ENCODE measurements around the gene AK9. TPM values are rescaled to one million over a fixed set of nuclear protein-coding genes. Genes with fewer than 3 reads are reported as not detected.
A peak's percentile ranks its signal among the peaks of the same experiment; 100 is the strongest.

AK9 gene
- total RNA-seq, 1 donor, result 3.0 TPM

DNA sequence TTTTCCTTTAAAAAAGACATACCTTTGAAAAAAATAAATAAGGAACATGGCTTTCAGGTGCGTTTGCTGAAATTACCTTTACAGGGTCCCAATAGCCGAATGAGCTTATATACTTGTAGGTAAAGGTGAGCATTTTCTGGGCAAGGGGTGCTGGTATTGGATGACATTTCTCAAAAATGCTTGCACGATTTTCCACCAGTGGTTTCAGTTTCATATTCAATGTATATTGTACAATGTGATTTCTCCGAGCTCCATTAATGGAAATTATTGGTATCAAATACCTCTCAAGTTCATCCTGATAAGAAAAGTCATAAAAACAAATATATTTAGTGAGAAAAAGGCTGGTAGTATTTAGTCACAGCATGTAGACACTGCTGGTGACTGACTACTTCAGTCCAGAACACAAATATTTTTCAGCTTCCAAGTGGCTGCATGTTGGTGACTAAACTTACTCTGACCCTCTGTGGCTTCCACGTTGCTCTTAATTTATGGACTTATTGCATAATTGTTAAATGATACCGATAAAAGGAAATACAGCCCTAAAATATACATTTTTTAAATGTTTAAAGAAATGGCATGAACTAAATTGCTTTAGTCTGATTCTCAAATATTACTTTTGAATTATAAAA lies 175.1 kb downstream of the AK9 start:
- peak in 1 of 3 donors; percentile 41 for DNase-seq (ENCODE audit: low read depth in 2 of 3, low spot score in 2 of 3)

DNA sequence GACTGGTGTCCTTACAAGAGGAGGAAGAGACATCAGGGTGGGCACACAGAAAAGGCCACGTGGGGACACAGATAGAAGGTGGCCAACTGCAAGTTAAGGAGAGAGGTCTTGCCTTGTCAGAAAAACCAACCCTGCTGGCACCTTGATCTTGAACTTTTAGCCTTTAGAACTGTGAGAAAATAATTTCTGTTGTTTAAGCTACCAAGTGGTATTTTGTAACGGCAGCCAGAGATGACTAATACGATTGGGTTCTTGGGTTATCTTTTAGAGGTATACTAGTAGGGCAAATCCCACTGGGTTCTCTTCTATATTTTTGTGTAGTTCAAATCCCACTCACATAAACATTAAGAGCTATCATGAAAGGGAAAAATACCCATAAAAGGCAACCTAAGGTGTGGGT lies 176.1 kb downstream of the AK9 start:
- no peak for DNase-seq (ENCODE audit: low read depth in 2 of 3, low spot score in 2 of 3)

DNA sequence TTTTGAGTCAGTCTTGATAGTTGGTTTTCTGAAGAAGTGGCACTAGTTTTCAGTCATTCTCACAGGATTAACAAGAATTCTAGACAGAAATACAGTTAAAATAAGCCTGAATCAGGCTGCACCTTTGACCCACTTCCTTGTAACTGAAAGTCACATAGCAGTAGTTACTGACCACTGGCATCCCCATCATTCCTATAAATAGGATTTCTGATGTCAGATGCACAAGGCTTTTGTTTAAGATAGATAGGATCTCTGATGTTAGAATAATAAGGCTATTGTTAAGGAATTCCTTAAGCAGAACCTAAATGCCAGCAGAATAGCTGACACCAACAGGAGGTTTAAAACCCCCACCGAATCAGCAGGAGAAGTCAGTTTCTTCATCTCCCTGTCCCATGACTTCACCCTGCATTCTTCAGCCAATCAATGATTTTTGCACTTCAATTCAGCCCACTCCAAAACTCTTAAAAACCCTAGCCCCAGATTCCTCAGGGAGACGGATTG lies 177.4 kb downstream of the AK9 start:
- no peak for DNase-seq (ENCODE audit: low read depth in 2 of 3, low spot score in 2 of 3)

DNA sequence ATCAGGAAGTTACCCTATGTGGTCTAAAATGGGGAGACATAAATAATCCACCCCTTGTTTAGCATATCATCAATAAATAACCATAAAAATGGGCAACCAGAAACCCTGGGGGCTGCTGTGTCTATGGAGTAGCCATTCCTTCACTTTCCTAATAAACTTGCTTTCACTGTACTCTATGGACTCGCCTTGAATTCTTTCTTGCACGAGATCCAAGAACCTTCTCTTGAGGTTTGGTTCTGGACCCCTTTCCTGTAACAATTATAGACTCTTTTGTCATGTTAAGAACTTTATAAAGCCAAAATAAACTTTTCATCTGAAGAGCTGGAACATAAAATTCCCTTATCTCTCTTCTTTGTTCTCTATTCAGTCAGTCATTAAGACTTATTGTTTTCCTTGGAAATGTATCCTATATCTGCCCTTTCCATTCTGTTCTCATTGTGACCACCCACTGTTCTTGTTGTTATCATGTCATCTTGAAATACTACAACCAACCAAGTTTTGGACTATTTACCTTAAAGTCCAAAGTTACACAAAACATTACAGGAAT lies 178.7 kb downstream of the AK9 start:
- no peak for DNase-seq (ENCODE audit: low read depth in 2 of 3, low spot score in 2 of 3)

DNA sequence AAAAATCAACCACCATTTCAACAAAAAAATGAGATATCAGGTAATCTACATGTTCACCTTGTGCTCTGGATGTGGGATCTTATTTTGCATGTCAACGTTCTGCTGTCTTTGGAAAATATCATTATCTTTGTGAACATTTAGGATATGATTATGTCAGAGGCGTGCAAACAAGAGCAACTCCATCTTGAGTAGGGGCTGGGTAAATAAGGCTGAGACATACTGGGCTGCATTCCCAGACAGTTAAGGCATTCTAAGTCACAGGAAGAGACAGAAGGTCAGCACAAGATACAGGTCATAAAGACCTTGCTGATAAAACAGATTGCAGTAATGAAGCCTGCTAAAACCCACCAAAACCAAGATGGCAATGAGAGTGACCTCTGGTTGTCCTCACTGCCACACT lies 179.2 kb downstream of the AK9 start:
- DNase-seq (ENCODE audit: low read depth in 2 of 3, low spot score in 2 of 3), result no peak

DNA sequence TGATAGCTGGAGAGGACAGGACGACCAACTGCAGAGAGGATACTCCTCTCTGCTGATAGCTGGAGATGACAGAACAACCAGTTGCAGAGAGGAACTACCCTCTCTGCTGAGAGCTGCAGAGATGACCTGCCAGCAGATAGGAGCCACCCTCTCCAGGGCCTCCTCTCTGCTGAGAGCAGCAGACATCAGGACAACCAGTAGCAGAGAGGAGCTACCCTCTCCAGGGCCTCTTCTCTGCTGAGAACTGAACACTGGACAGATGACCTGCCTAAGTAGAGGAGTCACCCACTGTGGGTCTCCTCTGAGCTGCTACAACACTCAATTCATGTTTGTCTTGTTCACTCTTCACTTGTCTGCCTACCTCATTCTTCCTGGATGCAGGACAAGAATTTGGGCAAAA lies 180.6 kb downstream of the AK9 start:
- no peak for DNase-seq (ENCODE audit: low read depth in 2 of 3, low spot score in 2 of 3)

DNA sequence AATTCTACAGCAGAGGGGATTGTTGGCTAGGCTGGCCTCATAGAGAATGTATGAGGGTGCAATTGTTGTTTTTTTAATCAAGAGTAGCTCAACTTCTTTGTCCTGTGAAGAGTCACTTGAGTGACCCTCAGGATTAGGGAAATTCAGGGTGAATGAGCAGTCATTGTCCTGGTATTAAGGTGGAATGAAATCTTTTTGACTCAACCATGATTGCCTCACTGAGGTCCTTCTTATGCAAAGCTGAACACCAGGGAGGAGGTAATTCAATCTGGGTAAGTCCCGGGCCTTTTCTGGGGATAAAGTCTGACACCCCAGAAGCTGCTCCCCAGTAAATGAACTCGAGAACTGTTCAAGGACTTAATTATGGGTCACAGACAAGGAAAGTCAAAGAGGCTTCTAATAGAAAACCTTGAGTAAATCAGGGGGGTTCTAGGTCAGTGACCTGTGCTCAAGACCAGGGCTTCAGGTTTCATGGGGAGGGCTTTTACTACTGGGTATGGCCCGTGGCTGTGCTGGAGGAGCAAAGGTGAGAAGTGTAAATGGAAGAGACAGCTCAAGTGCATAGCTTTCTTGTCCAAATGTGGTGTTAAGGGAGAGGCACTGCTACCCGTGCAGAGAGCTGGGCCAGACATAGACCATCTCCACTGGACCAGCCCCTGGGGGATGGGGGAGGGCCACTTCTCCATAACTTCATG lies 182.7 kb downstream of the AK9 start:
- DNase-seq (ENCODE audit: low read depth in 2 of 3, low spot score in 2 of 3), result no peak

DNA sequence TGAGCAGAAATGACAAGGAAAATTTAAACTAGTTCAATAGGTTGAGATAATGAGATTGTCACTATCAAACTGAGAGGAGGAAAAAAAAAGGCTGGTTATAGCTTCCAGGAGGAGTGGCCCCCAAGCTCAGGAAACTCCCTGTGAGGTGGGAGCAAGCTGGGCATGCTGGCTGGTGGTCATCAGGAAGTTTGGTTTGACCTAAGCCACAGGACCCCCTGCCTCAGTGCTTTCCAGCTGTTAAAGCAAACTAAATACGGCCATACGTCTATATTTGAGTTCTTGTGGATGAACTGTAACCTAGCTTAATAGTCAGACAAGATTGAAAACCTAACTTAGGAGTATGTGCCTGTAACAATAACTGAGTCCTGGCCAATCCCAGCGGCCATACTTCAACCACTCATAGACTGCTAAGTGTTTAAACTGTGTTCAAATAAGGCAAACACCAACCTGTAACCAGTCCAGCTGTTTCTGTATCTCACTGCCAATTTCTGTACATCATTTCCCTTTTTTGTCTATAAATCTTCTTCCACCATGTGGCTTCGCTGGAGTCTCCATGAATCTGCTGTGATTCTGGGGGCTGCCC lies 183.4 kb downstream of the AK9 start:
- peak in 1 of 3 donors; percentile 46 for DNase-seq (ENCODE audit: low read depth in 2 of 3, low spot score in 2 of 3)

DNA sequence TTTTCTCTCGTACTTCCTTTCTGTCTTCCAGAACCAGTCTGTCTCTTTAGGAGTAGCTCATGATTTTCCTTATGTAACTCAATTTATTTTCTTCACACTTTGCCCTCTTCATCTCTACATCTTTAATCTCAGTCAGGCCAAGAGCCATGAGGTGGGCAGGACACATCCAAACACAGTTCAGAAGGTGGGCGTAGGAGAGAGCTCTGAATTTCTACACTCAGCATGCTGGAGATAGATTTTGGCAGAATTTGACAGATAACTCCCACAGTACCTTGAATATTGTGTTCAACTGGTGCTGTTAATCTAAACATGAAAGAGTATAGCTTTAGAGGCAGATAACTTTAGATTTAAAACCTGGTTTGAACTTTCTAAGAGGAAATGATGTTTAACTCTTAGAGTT lies 184.2 kb downstream of the AK9 start:
- no peak for DNase-seq (ENCODE audit: low read depth in 2 of 3, low spot score in 2 of 3)

DNA sequence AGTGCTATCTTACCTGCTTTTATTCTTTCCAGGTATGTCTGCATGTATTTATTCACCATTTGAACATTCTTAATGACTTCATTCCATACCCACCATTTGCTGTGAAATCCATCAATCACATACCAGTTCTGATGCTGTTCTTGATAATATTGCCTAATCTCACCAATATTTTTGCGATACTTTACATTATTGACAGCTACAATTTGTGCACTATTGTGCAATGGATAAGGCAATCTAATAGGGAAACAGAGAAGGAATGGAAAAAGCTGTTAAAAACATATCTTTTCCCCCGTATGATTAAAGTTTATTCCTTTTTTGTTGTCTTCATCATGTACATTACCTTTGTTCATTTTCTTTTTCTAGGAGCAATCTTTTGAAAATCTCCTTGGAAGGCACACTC lies 184.7 kb downstream of the AK9 start:
- DNase-seq (ENCODE audit: low read depth in 2 of 3, low spot score in 2 of 3), result no peak

DNA sequence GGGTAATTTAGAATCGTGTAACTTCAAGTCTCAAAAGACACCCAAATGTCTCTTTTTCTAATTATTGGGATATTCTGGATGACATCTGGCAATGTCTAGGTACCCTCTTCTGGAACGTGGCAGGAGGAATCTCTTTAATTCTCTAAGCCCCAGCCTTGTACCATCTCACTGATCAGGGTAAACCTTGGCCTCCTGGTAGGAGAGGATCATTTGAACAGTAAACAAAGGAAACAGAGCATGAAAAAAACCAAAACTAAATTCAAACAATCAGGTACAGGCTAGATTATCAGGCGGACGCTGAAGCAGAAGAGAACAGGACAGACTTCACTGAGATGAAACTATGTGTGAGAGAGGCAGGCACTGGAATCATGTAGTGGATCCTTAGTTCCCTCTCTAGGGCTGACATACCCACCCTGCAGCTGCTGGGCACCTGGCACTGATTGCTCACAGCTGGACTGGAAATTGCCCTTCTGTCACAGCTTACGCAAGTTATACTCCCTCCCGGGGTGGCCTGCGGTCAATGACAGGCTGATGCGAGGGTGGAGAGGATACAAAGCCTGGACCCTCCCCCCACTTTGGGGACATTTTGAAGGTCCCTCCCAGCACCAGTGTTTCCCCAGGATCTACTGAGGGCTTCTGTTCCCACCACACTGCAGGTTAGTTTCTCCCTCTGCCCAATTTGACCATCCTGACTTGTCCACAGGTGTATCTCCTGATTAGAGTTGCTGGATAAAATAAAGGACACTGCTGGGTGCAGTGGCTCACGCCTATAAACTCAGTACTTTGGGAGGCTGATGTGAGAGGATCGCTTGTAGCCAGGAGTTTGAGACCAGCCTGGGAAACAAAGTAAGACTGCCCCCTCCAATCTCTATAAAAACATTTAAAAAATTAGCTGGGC lies 187.4 kb downstream of the AK9 start:
- DNase-seq (ENCODE audit: low read depth in 2 of 3, low spot score in 2 of 3), result no peak

DNA sequence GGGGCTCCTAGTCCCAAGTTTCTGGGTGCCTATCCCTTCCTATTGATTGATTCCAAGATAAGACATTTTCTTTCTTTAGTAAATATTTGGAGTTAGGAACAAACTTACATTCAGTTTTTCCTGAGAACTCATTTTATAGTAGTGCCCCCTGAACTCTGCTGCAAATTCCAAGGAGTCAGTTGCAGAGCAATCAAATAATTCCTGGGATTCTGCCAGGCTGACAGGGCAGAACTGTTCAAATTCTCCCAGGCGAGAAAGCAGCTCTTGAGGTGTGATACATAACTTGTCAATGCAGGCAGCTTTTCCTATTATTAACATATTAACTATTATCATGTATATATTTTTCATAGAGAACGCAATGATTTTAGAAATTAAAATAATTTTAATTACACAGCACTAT lies 192.1 kb downstream of the AK9 start:
- DNase-seq (ENCODE audit: low read depth in 2 of 3, low spot score in 2 of 3), result no peak

DNA sequence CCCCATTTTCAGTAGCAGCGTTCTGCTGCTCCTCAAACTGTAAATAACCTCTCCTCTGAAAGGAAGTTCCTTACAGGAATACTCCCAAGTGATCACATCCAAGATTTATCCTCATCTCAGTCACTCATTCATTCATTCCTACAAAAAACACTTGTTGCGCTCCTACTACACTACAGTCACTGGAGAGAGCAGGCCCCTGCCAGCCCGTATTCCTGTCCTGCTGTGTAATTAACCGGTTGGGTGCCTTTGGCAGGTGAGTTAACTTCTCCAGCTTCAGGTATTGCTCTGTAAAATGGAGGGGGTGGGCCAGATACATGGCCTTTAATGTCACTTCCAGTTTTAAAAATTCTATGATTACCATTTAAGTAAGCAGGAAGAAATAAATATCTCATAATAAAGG lies 192.9 kb downstream of the AK9 start:
- no peak for DNase-seq (ENCODE audit: low read depth in 2 of 3, low spot score in 2 of 3)

DNA sequence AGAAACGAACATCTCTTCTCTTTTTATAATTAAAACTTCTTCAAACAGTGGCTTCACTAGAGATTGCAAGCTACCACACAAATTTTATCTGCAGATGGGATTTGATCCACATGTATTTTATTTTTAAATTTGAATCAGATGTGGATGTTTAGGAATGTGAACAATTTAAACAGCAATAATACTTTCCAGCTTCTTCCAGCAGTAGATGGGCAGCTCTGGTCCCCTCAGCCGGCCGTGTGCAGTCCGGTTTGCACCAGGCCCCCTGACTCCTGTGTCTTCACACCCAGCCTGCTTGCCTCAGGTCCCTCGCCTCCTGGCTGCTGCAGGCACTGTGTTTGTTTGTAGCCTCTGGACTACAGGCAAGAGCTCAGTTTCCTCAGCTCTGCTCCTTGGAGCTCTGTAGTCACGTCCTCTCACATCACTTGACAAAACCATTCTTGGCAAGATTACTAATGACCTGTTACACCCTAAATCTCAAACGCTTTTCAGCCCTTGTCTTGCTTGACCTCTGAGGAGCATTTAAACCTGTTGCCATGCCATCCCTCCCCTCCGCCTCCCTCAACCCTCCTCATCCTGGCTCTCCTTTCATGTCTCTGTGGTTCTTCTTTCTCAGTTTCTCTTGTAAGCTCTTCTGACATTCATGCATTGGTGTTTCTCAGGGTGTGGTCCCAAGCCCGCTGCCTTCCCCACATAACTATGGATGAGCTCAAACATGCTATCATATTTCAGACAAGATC lies 194.8 kb downstream of the AK9 start:
- DNase-seq (ENCODE audit: low read depth in 2 of 3, low spot score in 2 of 3), result no peak

DNA sequence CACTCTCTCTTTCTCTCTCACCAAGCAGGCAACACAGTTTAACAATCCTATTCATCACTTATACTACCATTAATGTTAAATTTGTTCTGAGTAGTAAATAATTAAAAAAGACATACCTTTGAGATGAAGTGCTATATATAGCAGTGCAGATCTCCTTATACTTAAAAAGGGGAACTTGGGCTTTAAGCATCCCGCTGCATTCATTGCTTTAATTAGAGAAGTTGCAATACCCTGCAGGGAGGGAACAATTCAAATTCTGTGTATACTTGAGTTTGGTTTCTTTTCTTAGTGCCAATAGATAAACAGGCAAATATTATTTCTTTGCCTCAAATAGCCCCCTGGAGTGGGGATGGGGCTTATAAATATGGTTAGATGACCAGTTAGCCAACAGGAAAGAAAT lies 197.1 kb downstream of the AK9 start:
- peak in 1 of 3 donors; percentile 68 for DNase-seq (ENCODE audit: low read depth in 2 of 3, low spot score in 2 of 3)

DNA sequence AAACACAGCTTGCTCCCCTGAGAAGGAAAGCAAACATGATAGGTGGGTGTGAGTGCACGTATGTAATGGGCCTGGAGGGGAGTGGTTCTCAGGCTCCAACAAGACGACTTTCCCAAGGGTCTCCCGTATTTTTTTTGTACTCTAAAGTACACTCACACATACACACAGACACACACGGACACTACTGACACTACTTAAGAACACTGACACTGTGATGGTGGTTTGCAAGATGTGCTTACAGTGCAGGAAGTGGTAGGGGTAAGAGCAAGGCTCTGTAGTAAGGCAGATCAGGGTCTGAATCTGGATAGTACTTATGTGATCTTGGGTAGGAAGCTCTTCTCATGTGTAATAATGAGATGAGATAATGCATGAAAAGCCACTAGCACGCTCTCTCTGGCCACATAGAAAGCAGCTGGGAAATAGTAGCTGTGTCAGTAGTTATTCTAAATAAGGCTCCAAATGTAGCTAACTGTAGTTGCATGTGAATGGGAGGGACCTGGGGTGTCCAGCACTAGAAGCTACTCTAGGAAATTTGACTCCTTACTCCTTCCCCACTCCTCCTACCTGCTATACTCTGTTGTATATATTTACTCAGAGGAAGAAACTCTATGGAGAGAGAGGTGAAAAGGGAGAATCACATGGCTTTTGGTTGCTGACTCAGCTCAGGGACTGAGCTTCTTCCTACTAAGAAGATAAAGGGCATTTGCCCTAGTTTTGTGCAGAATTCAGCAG lies 199.6 kb downstream of the AK9 start:
- DNase-seq (ENCODE audit: low read depth in 2 of 3, low spot score in 2 of 3), result peak in 1 of 3 donors; percentile 20

DNA sequence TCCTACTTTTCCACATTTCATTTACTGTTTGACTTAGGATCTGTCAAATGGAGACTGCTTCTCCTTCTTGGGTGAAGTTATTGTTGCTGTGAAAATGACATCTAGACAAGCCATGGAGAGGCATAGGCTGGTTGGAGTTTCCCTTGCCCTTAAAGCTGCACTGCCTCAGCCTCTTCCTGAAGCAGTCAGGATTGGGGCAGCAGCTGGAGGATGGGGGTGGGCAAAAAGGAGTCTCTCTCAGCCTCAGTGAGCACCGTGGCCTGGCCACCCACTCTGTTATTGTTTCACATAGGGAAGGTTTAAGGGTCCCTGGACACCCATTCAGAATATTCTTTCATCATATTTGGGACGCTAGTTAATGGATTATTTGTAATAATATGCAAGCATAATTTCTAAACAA lies 200.3 kb downstream of the AK9 start:
- no peak for DNase-seq (ENCODE audit: low read depth in 2 of 3, low spot score in 2 of 3)

DNA sequence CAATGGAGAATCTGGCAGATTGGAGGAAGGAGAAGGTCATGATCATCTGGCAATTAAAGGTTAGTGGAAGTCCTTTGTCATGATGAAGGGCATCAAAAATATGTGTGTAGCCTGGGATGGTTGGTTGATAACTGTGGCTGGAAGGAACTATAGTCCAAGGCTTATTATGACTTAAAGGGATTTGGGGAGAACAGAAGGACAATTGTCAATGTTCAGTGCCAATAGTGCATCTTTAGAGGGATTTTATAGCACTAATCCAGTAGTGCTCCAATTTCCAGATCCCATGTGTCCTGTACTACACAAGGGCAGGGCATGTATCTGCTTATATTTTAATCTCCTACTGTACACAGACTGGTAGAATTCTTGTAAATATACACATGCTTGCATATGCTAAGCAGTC lies 203.0 kb downstream of the AK9 start:
- DNase-seq (ENCODE audit: low read depth in 2 of 3, low spot score in 2 of 3), result no peak

DNA sequence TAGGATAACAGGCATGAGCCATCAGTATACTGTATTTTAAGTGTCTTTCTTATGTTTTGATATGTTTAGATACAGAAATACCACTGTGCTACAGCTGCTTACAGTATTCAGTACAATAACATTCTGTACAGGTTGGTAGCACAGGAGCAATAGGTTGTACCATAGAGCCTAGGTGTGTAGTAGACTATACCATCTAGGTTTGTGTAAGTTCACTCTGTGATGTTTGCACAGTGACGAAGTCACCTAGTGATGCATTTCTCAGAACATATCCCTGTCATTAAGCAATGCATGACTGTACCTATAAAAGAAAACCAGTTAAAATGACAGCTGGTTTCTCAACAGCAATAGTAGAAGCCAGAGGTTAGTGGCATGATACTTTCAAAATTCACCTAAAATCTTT lies 204.9 kb downstream of the AK9 start:
- no peak for DNase-seq (ENCODE audit: low read depth in 2 of 3, low spot score in 2 of 3)
